Endothelial cell of umbilical vein (primary cell): ENCODE results near the gene ZNF385C.

ENCODE experiments used
- CTCF ChIP-seq, 2 donors: IDR thresholded peaks; 1 replicate in 1 of 2; 2 replicates in 1 of 2; pipeline ENCODE4 v1.5.1; 2011; ENCODE audit warnings: low read length in 2 of 2, mild to moderate bottlenecking in 2 of 2, moderate library complexity in 2 of 2, control low read depth in 1 of 2, inconsistent platforms in 1 of 2, low read depth in 1 of 2; ENCODE audit not compliant: insufficient read depth in 1 of 2; ENCODE audit errors: extremely low read depth in 1 of 2
- EZH2 ChIP-seq: IDR thresholded peaks from 2 replicates; pipeline ENCODE4 v1.6.1; 2012; ENCODE audit warnings: borderline replicate concordance, low read depth, mild to moderate bottlenecking, moderate library complexity, low read length, inconsistent platforms; ENCODE audit not compliant: severe bottlenecking
- MAX ChIP-seq: IDR thresholded peaks from 2 replicates; pipeline ENCODE4 v1.6.1; 2011; ENCODE audit not compliant: insufficient read depth, insufficient read length
- POLR2A ChIP-seq: IDR thresholded peaks from 2 replicates; pipeline ENCODE4 v1.6.1; 2012; ENCODE audit warnings: low read depth, mild to moderate bottlenecking, control low read depth, low read length
- POLR2AphosphoS5 ChIP-seq: IDR thresholded peaks from 2 replicates; pipeline ENCODE4 v1.6.1; 2012; ENCODE audit warnings: low read depth, mild to moderate bottlenecking, control low read depth, low read length, moderate library complexity; ENCODE audit not compliant: insufficient read depth

GRCh38 chr17:42117397-42118125, 19.3 kb upstream of the ZNF385C start:
- TF ChIP-seq CTCF (IDR thresholded peaks at IDR 0.05; ENCODE audit: extremely low read depth in 1 of 2, insufficient read depth in 1 of 2, low read depth in 1 of 2, low read length in 2 of 2) (no peak), EZH2 (no peak), MAX (no peak), POLR2A (no peak), POLR2AphosphoS5 (no peak)
